Keratinocyte (primary cell): Measurements from ENCODE around the gene PGBD4. TPM values are rescaled to one million over a fixed set of nuclear protein-coding genes. Genes with fewer than 3 reads are reported as not detected.

Source experiments
- DNase-seq: peaks from one replicate; pipeline ENCODE4 v3.0.0-alpha.2; 2011; ENCODE audit warnings: low read depth, missing footprints, low spot score
- FAIRE-seq: peaks from 2 replicates; lab custom pipeline; 2011; peaks lifted over from hg19 to GRCh38; lab: Jason Lieb, UNC
- H2AFZ ChIP-seq: 2 replicates; pipeline ENCODE4 v1.6.0; 2012; ENCODE audit warnings: low read length, control low read depth, inconsistent platforms; ENCODE audit not compliant: control insufficient read depth
- H3K27ac ChIP-seq: 2 replicates; pipeline ENCODE4 v1.5.1; 2011; ENCODE audit warnings: low read length; ENCODE audit not compliant: control insufficient read depth, insufficient read depth
- H3K27me3 ChIP-seq: 3 replicates; pipeline ENCODE4 v1.6.0; 2011; ENCODE audit warnings: low read length; ENCODE audit not compliant: control insufficient read depth, insufficient read depth; ENCODE audit errors: extremely low read depth
- H3K36me3 ChIP-seq, 2 experiments: 2 replicates in 1 of 2; 3 replicates in 1 of 2; pipeline ENCODE4 v1.5.1; 2011; ENCODE audit warnings: low read length in 2 of 2, mild to moderate bottlenecking in 1 of 2; ENCODE audit not compliant: control insufficient read depth in 2 of 2, insufficient read depth in 2 of 2; ENCODE audit errors: extremely low read depth in 1 of 2
- H3K4me1 ChIP-seq: 3 replicates; pipeline ENCODE4 v1.5.1; 2011; ENCODE audit warnings: low read length; ENCODE audit not compliant: control insufficient read depth, insufficient read depth; ENCODE audit errors: extremely low read depth
- H3K4me2 ChIP-seq: 3 replicates; pipeline ENCODE4 v1.6.0; 2011; ENCODE audit warnings: low read depth, low read length; ENCODE audit not compliant: control insufficient read depth, insufficient read depth; ENCODE audit errors: extremely low read depth
- H3K4me3 ChIP-seq, 3 experiments: fragments of 200-600 bp in 1 of 3; sonication (generic) in 1 of 3; 2 replicates in 2 of 3; 3 replicates in 1 of 3; pipeline ENCODE4 v1.5.1; 2011 to 2016; ENCODE audit warnings: low read length in 3 of 3, mild to moderate bottlenecking in 3 of 3, control low read depth in 2 of 3, inconsistent platforms in 1 of 3, low read depth in 1 of 3, mixed read lengths in 1 of 3, mixed run types in 1 of 3, moderate library complexity in 1 of 3; ENCODE audit not compliant: control insufficient read depth in 2 of 3, insufficient read depth in 2 of 3; ENCODE audit errors: extremely low read depth in 1 of 3
- H3K79me2 ChIP-seq: 2 replicates; pipeline ENCODE4 v1.6.0; 2012; ENCODE audit warnings: low read length; ENCODE audit not compliant: control insufficient read depth, insufficient read depth
- H3K9ac ChIP-seq: 3 replicates; pipeline ENCODE4 v1.6.0; 2011; ENCODE audit warnings: low read length; ENCODE audit not compliant: control insufficient read depth, insufficient read depth; ENCODE audit errors: extremely low read depth
- H3K9me1 ChIP-seq: 3 replicates; pipeline ENCODE4 v1.6.0; 2011; ENCODE audit warnings: low read length; ENCODE audit not compliant: control insufficient read depth, insufficient read depth; ENCODE audit errors: extremely low read depth
- H3K9me3 ChIP-seq: 2 replicates; pipeline ENCODE4 v1.5.1; 2012; ENCODE audit warnings: low read depth, low read length; ENCODE audit not compliant: control insufficient read depth
- H4K20me1 ChIP-seq: 3 replicates; pipeline ENCODE4 v1.6.0; 2011; ENCODE audit warnings: low read length; ENCODE audit not compliant: control insufficient read depth, insufficient read depth; ENCODE audit errors: extremely low read depth
- EZH2 ChIP-seq: IDR thresholded peaks from one replicate; pipeline ENCODE4 v1.6.1; 2012; ENCODE audit warnings: inconsistent platforms, mild to moderate bottlenecking, low read length, moderate library complexity
- dilution Hi-C: fragments of 300-500 bp; cut with MboI; formaldehyde crosslinking; loops from one replicate; pipeline ENCODE4 v1.7.0; 2020; ENCODE audit warnings: low sequenced_read_pairs; ENCODE audit not compliant: extremely low pct_ligation_motif_present
- polyA plus RNA-seq, 5 experiments: library from polyadenylated mRNA; depleted of rRNA in 3 of 5; stranded (reverse) in 3 of 5; stranded (forward) in 1 of 5; unstranded in 1 of 5; fragments of >200 nt; gene quantifications; 1 replicate in 1 of 5; 2 replicates in 3 of 5; 3 replicates in 1 of 5; pipeline versions ENCODE4 v1.2.1 to v1.2.3, GENCODE V29; 2011 to 2012; ENCODE audit warnings: missing spikeins in 2 of 5, low read depth in 1 of 5, low replicate concordance in 1 of 5
- TF ChIP-seq, protein P1 (sequence below), 3 experiments: IDR thresholded peaks in 1 of 3; conservative IDR thresholded peaks in 1 of 3; optimal IDR thresholded peaks in 1 of 3; 2 replicates in 2 of 3; 3 replicates in 1 of 3; pipeline versions ENCODE3 to v1.5.1; 2011; ENCODE audit warnings: low read length in 3 of 3, mild to moderate bottlenecking in 3 of 3, moderate library complexity in 2 of 3, control low read depth in 1 of 3, inconsistent platforms in 1 of 3; ENCODE audit not compliant: insufficient read depth in 2 of 3; ENCODE audit errors: extremely low read depth in 1 of 3

The PGBD4 gene
- polyA plus RNA-seq, 1 donor (not counting 4 experiments of a cell fraction or from before 2014, with no cell fraction given), result 2.3 TPM

DNA sequence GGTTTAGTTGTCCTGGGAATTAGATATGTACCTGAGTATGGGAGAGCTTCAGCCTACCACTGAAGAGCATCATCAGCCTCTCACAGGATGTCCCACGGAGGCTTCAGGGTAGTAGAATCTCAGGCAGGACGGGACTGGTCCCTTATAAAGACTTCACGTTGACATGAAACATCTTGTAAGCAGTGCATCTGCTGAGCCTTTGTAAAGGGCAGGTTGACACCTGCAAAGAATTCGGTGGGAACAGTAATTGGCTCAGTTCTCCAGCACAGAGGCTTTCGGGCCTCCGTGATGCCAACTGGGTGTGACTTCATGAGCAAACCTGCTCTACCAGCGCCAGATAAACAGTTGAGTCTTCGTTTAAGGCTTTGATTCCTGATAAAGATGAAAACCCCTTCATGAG is 35.9 kb upstream of the PGBD4 start:
- TF ChIP-seq, protein P1, sequence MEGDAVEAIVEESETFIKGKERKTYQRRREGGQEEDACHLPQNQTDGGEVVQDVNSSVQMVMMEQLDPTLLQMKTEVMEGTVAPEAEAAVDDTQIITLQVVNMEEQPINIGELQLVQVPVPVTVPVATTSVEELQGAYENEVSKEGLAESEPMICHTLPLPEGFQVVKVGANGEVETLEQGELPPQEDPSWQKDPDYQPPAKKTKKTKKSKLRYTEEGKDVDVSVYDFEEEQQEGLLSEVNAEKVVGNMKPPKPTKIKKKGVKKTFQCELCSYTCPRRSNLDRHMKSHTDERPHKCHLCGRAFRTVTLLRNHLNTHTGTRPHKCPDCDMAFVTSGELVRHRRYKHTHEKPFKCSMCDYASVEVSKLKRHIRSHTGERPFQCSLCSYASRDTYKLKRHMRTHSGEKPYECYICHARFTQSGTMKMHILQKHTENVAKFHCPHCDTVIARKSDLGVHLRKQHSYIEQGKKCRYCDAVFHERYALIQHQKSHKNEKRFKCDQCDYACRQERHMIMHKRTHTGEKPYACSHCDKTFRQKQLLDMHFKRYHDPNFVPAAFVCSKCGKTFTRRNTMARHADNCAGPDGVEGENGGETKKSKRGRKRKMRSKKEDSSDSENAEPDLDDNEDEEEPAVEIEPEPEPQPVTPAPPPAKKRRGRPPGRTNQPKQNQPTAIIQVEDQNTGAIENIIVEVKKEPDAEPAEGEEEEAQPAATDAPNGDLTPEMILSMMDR (optimal IDR thresholded peaks at IDR 0.05 in 1 of 3, IDR thresholded peaks at IDR 0.05 in 1 of 3, conservative IDR thresholded peaks at IDR 0.05 in 1 of 3; ENCODE audit: extremely low read depth in 1 of 3, insufficient read depth in 2 of 3, low read length in 3 of 3), result no peak
- no peak for TF ChIP-seq EZH2
- Histone ChIP-seq H3K36me3 (no peaks in the 10 kb centered on the region), H3K9me3 (no peaks in the 10 kb centered on the region), H3K79me2 (no peaks in the 10 kb centered on the region), H3K27me3 (no peaks in the 10 kb centered on the region), H4K20me1 (no peaks in the 10 kb centered on the region), H3K9ac (no peak overlapping the region), H3K9me1 (no peaks in the 10 kb centered on the region), H3K27ac (peak overlapping the region; percentile 41), H3K4me2 (peak overlapping the region; percentile 29), H2AFZ (peak overlapping the region; percentile 41), H3K4me1 (peaks cover 10% of the 10 kb centered on the region), H3K4me3 (no peak overlapping the region)
- dilution Hi-C loops, result no loop called here
- peak; percentile 99 for FAIRE-seq
- peak; percentile 84 for DNase-seq

DNA sequence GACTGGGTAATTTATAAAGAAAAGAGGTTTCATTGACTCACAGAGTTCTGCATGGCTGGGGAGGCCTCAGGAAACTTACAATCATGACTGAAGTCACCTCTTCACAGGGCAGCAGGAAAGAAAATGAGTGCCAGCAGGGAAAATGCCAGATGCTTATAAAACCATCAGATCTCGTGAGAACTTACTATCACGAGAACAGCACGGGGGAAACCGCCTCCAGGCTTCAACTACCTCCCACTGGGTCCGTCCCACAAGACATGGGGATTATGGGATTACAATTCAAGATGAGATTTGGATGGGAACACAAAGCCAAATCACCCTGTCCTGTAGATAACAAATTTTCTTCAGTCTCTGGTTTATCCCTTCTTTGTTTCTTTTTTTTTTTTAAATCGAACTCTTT is 31.9 kb upstream of the PGBD4 start:
- Histone ChIP-seq H3K79me2 (no peaks in the 10 kb centered on the region), H3K4me1 (peaks cover 10% of the 10 kb centered on the region), H2AFZ (no peak overlapping the region), H3K9me1 (no peaks in the 10 kb centered on the region), H3K36me3 (no peaks in the 10 kb centered on the region), H4K20me1 (no peaks in the 10 kb centered on the region), H3K27me3 (no peaks in the 10 kb centered on the region), H3K9me3 (no peaks in the 10 kb centered on the region), H3K27ac (no peak overlapping the region), H3K9ac (no peak overlapping the region), H3K4me2 (no peak overlapping the region), H3K4me3 (no peak overlapping the region)
- DNase-seq (no peak), FAIRE-seq (no peak)
- TF ChIP-seq, protein P1 (optimal IDR thresholded peaks at IDR 0.05 in 1 of 3, IDR thresholded peaks at IDR 0.05 in 1 of 3, conservative IDR thresholded peaks at IDR 0.05 in 1 of 3; ENCODE audit: extremely low read depth in 1 of 3, insufficient read depth in 2 of 3, low read length in 3 of 3), result no peak
- no peak for TF ChIP-seq EZH2
- dilution Hi-C loops, result no loop called here
